ENCODE measurements around the gene GRAPL.
A peak's percentile ranks its signal among the peaks of the same experiment; 100 is the strongest.
"Not testable (repeated sequence)": the region's sequence is repeated elsewhere in the genome, so short reads cannot be mapped to it uniquely, and the experiment has no call there.

Gene GRAPL

GRCh38 chr17:19133793-19134192 is 6.4 kb downstream of the GRAPL start:
- DNase-seq; intact Hi-C loops (cut with DNase I): not testable (repeated sequence)

GRCh38 chr17:19135391-19135790 is 8.0 kb downstream of the GRAPL start:
- DNase-seq; intact Hi-C loops (cut with DNase I): not testable (repeated sequence)

- intact Hi-C loops (cut with DNase I); DNase-seq: not testable (repeated sequence)
These were observed 8.7 kb downstream of the GRAPL start for GRCh38 chr17:19136138-19136537.

- peak in 1 of 42 donors; percentile 0 for DNase-seq
- intact Hi-C loops (cut with DNase I), result not testable (repeated sequence)
These were observed 9.2 kb downstream of the GRAPL start for GRCh38 chr17:19136605-19137004.

- DNase-seq; intact Hi-C loops (cut with DNase I): not testable (repeated sequence)
These were observed 10.6 kb downstream of the GRAPL start for GRCh38 chr17:19137959-19138358.

- peak in 21 of 42 donors; percentile 1 to 42 (median 11) for DNase-seq
- intact Hi-C loops (cut with DNase I), result not testable (repeated sequence)
These were observed 14.2 kb downstream of the GRAPL start for GRCh38 chr17:19141366-19142155.

- DNase-seq, result peak in 36 of 42 donors; percentile 4 to 83 (median 42)
- intact Hi-C loops (cut with DNase I), result not testable (repeated sequence)
These were observed 15.0 kb downstream of the GRAPL start for GRCh38 chr17:19142419-19142818.

GRCh38 chr17:19143097-19143777 is 15.8 kb downstream of the GRAPL start:
- intact Hi-C loops (cut with DNase I); DNase-seq: not testable (repeated sequence)

GRCh38 chr17:19144373-19144772 is 17.0 kb downstream of the GRAPL start:
- intact Hi-C loops (cut with DNase I); DNase-seq: not testable (repeated sequence)

- DNase-seq; intact Hi-C loops (cut with DNase I): not testable (repeated sequence)
These were observed 18.1 kb downstream of the GRAPL start for GRCh38 chr17:19145471-19145870.

- intact Hi-C loops (cut with DNase I), result not testable (repeated sequence)
These were observed 23.6 kb downstream of the GRAPL start for GRCh38 chr17:19150678-19151615.

GRCh38 chr17:19157628-19158027 is 30.2 kb downstream of the GRAPL start:
- intact Hi-C loops (cut with DNase I); DNase-seq: not testable (repeated sequence)

More at GRCh38 chr17:19150678-19151615, 23.6 kb downstream of the GRAPL start:
- DNase-seq, result not testable (repeated sequence)

- DNase-seq; intact Hi-C loops (cut with DNase I): not testable (repeated sequence)
These were observed 31.1 kb downstream of the GRAPL start for GRCh38 chr17:19158478-19158877.

- DNase-seq; intact Hi-C loops (cut with DNase I): not testable (repeated sequence)
These were observed 31.5 kb downstream of the GRAPL start for GRCh38 chr17:19158938-19159337.

- intact Hi-C loops (cut with DNase I), result not testable (repeated sequence)
These were observed 34.1 kb downstream of the GRAPL start for GRCh38 chr17:19161308-19162107.

GRCh38 chr17:19162384-19163216 is 35.2 kb downstream of the GRAPL start:
- intact Hi-C loops (cut with DNase I); DNase-seq: not testable (repeated sequence)

More at GRCh38 chr17:19161308-19162107, 34.1 kb downstream of the GRAPL start:
- not testable (repeated sequence) for DNase-seq

GRCh38 chr17:19174422-19174821 is 47.0 kb downstream of the GRAPL start:
- DNase-seq; intact Hi-C loops (cut with DNase I): not testable (repeated sequence)

All from head of caudate nucleus (tissue), 42 donors.